Right renal pelvis (tissue), 4 donors: ENCODE results near the gene SFXN5. TPM values are rescaled to one million over a fixed set of nuclear protein-coding genes. Genes with fewer than 3 reads are reported as not detected.

ENCODE experiments used
- DNase-seq, 4 donors: peaks; one replicate each; pipeline ENCODE4 v3.0.0-alpha.2; 2013; ENCODE audit warnings: low read depth in 4 of 4, low spot score in 3 of 4, missing footprints in 1 of 4
- polyA plus RNA-seq, 4 donors: library from polyadenylated mRNA; unstranded; fragments of 120-200 nt; gene quantifications; one replicate each; pipeline ENCODE4 v1.2.1, GENCODE V29; 2013; ENCODE audit not compliant: insufficient read length in 4 of 4

Gene SFXN5
- polyA plus RNA-seq, 4 donors = 25.9 to 32.6 (median 26.9) TPM

DNA sequence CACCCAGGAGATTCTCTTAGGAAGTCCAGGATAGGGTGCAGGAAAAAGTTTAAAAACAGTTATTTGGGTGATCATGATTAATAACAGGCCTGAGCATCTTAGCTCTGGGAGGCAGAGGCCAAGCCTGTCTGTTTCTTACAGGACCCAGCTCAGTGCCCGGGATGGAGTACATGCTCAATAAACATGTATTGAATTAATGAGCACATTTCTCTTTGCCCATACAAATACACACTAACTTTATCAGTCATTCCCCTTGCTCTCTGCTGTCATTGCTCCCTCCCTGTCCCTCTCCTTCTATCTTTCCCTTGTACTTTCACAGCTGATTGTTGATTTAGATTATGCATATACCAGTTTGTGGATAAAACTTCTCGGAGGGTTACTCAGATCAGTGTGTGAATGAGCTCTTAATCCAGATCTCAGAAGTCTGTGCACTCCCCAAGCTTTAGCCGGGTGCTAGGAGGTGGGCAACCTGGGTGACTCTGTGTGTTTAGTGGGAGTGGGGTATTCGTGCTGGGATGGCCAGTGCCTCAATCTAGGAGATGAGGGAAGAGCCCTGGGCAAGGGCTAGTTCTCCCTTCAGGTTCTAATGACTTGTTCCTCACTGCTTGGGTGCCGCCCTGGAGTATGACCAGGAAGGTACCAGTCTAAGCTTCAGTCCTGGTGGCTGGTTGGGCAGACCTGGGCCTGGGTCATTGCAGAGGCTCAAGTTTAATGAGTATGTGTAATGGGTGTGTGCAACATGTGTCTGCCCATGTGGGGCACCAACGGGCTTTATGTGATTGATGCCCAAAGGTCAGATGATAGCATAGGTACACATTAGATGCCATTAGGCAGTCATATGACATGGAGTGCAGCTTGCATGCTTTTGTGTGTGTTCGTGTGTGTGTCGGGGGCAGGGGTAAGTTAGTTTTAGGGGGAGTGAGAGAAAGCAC, 143.6 kb downstream of the SFXN5 start:
- no peak for DNase-seq

DNA sequence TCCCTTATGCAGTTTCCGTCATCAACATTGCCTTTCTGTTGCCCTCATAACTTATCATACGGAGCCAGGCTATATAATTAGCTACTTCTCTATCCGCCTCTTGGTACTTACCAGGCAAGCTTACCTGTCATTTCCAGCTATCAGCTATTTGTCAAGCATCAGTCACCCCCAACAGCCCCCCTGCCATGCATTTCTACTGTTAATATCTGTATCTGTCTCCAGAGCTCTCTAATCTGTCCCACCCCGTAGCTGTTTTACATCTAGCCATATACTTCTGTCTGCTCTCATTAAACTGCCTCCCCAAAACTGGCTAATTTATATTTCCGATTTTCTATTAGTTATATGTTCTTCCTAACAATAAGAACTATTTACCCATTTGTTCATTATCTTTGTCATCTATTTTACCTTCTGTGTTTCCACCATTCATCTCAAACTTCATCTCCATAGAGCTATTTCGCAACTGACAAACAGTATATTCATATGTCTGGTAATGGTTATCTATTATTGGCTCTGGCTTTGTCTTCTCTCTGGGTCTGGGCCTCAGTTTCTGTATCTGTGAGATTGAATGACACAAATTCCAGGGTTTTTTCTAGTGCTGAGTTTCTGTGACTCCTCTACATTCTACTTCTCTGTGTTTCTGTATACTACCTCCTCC, 144.6 kb downstream of the SFXN5 start:
- DNase-seq = no peak

DNA sequence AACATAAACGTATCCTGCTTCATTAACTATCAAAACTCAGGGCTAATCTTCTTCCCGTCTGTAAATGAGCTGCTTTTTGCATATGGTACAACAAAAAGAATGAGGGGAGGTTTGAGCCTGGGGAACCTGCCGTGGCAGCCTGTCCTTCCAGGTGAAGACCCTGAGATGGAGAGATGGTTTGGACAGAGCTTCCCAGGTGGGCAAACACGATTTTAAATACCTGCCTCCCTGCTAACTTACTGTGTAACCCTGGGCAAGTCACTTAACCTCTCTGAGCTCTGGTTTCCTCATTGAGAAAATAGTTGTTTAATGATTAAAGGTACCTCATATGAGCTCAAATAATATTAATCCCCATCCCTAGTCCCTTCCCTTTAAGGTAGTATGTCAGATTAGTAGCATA, 145.1 kb downstream of the SFXN5 start:
- no peak for DNase-seq

DNA sequence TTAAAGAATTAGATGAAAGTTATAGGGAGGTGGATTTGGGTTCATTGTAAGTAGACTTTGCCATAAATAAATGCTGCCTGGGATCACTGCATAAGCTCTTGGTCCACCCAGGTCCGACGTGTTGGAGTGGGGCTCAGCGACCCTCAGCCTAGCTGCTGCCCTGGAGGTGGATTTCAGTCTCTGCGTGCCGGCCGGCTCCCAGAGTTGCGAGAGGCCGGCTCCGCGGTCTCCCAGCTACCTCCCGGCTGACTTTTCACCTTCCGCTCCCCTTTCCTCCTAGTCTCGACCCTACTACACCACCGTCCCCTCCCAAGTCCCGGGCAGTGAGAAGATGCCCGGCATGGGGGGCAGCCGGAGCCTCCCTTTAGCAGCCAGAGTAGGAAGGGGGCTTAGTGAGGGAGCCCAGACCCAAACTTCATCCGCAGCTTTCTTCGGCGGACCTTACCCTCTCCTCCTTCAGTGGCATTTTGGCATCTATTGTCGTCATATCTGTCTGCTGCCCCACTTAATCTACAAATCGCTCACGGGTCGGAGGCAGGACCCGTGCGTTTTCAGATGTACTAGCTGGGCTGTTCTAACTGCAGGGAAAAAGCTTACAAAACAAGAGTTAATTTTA, 146.1 kb downstream of the SFXN5 start:
- DNase-seq = no peak

DNA sequence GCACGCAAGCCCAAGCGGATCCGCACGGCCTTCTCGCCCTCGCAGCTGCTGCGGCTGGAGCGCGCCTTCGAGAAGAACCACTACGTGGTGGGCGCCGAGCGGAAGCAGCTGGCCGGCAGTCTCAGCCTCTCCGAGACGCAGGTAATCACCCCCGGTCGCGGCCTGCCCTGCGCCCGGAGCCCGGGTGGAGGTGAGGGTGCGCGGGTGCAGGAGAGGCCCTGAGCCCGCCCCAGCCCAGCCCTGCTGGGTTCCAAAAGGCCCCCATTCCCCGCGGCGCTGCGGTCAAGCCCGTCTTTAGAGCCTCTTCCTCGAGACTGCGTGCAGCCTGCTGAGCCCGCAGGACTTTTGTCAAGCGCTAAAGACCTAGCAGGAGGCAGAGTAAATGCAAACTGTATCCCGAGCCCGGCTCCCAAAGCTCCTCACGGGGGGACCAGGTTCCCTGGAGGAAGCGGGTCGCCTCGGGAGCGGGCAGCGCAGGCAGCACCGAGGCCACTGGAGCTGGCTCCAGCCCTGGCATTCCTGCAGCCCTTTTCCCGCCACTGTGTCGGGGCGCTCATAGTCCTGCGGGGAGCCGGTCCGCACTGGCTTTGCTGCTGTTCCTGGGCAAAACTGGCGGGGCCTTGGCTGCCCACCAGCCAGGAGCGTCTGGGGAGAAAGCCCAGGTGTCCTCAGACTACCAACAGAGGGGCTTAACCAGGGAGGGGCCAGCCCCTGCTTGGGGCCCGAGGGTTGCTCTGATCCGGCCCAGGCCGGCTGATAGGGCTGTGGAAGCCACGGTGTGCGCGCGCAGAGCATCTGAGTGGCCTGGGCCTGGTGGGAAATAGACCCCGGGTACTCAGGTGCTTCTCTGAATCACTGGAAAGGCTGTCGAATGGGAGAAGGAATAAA, 146.9 kb downstream of the SFXN5 start:
- DNase-seq = no peak

DNA sequence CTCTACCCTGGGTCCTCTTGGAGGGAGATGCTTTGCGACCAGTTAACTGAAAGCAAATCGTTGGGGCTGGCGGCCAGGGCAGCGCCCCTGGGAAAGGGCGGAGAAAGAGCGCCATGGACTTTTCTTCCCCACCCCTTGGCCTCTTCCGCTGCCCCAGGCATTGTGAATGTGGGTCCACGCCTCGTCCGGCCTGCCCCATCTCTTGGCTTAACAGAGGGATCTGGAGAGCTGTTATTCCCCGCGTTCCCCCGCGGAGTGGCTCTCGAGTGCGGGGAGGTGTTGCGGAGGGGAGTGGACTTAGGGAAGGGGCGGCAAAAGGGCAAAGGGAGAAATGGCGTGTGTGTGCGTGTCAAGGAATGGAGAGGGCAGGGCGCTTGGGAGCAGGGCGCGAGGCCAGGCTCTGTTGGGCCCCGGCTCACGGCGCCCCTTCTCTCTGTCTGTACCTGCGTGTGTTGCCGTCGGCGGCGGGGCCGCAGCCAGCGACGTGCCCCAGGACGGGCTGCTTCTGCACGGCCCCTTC, 147.6 kb downstream of the SFXN5 start:
- DNase-seq = no peak

DNA sequence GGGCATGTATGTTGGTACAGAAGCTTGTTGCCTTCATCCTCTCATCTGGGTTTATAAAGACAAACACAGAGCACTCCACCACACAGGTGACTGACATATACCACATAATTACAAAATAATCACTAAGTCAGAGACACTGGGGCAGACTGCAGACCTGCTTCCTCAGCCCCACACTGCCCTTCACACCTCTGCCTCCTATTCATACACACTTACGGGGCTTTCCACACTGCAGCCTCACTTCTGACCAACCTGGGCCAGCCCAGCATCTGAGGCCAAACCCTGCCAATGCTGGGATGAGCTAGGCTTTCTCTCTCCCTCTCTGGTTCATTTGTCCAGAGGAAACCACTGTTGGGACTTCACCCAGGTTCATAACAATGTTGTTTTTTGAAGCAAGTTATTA, 149.7 kb downstream of the SFXN5 start:
- no peak for DNase-seq

DNA sequence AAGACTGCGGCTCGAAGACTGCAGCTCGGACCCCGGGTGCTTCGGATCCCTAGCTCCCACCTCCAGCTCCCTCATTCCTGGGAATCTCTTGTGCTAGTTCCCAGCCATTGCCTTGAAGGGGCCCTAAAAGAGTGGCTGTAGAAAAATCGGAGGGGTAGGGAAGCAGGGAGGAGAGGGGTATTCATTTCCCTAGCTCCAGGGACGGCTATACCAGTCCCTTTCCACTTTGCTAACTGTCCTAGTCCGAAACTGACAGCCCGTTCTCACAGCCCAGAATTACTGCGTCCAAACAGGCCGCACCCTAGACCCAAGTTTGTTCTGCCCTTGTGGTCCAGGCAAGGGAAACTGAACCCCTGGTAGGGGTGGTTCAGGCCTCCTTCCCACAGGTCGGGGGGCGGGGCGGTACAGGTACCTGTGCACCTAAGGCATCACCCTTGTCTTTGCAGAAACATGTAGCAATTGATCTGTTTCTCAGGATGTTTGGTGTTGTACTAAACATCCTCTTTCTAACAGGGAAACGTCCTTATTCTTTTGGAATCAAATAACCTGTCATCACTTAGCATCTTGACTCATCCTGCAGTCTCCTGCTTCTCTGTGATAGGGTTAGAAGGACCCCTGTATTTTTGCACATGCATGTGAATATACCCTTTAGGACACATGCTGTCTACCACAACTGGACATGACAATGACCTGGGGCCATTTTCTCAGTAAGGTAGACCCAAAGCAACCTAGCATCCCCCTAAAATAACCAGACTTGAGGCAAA, 150.2 kb downstream of the SFXN5 start:
- no peak for DNase-seq

DNA sequence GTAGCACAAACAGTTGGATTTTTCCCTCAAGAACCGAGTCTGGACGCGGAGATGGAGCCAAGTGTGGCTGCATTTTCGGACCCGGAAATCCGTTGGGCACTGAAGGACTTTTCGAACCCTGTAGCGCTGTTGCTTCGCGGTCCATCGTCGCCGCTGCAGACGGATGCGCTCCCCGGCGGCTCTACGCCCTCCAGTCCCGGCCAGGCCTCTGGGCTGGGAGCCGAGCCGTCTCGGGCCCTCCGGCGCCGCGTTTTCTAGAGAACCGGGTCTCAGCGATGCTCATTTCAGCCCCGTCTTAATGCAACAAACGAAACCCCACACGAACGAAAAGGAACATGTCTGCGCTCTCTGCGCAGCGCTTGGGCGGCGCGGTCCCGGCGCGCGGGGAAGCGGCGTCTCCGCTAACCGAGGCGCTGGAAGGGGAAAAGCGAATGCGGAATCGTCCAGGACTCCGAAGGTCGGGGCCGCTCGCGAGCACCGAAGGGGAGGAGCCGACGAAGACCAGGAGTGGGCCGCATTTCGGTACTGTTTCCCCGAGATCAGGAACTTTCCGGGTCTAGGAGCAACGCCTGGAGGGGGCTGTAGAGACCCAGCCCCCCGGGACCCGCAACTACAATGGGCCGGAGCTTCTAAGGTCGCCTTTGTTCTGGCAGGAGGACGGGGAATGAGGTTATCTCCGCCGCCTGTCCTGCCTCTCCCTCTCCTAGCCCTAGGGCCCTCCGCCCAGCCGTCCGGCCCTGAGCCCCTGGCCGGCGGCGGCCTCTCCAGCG, 151.0 kb downstream of the SFXN5 start:
- no peak for DNase-seq

DNA sequence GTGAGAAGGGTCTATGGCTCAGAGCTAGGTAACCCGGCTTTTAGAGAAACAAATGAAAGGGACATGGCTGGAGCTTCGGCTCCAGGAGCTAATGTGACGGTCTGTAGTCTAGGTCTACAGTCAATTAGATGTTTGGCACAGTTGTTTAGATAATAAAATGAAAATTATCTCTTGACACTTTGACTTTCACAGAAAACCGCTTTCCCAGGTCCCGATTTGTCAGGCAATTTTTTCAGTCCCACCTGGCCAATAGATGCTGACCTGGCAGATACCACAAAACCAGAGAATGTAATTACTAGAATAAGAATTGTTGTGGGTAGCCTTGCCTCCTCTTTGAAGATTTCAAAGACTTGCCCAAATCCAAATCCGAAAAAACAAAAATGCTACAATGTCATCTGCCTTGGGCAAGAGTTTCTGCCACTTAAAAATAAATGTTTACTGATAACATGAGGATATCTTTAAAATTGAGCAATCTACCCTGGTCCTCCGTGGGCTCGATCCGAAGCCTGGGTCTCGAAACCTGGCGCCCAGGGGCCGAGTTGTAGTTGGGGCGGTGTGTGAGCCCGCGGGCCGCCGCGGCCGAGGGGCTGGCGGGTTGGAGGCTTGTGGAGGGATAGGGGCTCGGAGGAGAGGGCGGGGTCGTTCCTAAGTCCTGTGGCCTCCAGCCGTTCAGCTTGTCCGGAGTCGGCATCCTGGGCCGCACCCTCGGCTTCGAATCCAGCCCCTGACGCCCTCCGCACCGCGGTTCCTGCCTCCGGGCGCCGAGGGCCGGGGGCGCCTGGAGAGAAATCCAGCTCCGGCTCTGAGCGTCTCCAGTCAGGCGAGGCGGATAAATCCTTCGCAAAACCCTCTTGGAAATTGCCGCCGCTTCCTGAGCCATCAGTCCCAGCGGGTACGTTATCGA, 151.8 kb downstream of the SFXN5 start:
- DNase-seq = no peak

DNA sequence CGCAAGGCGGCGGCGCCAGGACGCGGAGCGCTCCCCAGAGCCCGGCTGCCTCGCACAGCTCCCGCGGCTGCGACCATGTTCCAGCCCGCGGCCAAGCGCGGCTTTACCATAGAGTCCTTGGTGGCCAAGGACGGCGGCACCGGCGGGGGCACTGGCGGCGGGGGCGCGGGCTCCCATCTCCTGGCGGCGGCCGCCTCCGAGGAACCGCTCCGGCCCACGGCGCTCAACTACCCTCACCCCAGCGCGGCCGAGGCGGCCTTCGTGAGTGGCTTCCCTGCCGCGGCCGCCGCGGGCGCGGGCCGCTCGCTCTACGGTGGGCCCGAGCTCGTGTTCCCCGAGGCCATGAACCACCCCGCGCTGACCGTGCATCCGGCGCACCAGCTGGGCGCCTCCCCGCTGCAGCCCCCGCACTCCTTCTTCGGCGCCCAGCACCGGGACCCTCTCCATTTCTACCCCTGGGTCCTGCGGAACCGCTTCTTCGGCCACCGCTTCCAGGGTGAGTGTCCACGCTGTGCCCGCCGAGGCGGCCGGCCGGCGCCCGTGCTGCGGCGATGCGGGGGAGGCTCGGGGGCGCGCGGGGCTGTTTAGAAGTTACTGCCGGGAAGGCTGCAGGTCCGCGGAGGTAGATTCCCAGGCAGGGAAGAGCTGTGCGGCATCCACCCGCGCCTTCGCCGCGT, 153.5 kb downstream of the SFXN5 start:
- DNase-seq = no peak

DNA sequence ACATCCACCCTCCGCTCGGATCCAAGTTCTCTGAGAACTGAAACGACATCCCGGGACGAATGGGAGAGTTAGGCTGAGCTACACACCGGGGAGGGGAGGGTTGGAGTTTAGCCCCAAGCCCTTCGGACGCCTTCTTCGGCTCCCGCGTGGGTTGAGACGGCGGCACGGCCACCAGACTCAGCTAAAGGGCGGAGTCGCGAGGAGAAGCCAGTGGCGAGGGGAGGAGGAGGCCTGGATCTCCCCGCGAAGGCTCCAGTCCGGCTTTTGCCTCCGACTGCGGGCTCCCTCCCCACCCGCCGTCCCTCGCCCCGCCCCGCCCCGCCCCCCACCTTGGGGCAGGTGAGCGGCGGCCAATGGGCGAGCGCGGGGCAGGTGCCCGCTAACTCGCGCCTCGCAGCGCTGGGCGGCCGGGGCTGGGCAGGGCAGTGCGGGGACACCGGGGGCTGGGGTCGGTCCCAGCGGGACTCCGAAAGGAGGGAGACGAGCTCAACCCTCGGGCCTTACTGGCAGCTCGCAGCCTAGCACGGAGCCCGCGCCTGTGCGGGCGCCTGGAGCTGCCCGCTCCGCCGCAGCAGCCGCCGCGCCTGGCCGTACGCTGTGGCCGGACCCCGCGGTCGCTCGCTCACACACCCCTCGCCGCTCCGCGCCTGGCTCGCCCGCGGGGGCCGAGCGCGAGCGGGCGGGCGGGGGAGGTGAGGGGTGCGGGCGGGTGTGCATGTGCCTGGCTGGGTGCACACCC, 154.2 kb downstream of the SFXN5 start, which contains the start of gene EMX1:
TSS of gene EMX1 (plus strand) at position 382 of the 739 bp plus-strand sequence. CDS start at position 716, 334 bp downstream.
- no peak for DNase-seq

DNA sequence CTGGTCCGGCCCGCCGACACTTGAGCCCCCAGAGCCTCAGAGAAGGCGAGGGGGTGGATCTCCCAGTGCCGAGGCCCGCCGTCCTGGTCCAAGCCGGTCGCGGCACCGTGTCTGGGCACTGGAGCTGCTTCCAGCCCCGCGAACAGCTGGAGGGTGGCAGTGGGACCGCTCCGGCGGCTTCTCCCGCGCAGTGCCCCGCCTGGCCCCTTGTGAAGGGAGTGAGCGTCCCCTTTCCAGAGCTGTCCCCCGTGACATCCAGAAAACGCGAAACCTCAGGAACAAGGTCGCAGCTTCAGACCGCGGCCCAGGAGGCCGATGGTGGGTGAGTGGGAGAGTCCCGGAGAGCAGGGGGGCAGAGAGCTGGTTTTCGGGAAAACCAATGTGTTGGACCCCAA, 154.8 kb downstream of the SFXN5 start:
- DNase-seq = no peak

DNA sequence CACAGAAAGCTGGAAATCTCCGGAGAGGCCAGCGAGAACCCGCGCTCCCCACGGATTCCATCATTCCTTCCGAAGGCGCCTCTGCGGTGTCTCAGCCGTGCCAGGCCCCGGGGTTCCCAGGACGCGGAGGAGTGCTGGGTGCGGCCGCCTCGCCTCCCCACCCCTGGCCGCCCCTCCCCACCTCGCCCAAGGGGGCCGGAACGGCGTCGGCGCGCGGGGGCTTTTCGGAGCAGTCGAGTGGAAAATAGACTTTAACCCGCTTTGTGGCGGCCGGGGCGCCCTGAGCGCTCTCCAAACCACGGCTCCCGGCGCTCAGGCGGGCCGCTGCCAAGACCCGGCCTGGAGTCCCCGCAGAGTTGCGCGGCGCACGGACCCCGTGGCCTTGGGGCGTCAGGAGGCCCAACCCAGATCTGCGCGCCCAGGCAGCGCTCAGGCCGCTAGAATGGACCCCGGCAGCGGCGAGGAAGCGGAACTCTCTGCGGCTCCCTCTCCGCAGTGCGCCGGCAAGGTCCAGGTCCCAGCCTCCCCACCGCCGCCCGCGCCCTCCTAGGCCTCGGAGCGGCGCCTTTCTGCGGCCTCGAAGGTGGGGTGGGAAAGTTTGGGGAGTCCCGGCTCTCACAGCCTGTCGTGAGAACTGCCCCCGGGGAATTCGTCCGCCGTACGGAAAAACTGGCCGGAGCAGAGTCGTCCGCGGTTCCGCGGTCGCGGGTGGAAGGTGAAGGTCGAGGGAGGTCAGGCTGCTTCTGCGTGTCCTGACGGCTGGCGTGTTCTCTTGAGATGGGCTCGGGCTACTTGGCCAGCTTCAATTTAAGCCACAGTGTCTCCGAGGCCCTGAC, 155.4 kb downstream of the SFXN5 start:
- no peak for DNase-seq

DNA sequence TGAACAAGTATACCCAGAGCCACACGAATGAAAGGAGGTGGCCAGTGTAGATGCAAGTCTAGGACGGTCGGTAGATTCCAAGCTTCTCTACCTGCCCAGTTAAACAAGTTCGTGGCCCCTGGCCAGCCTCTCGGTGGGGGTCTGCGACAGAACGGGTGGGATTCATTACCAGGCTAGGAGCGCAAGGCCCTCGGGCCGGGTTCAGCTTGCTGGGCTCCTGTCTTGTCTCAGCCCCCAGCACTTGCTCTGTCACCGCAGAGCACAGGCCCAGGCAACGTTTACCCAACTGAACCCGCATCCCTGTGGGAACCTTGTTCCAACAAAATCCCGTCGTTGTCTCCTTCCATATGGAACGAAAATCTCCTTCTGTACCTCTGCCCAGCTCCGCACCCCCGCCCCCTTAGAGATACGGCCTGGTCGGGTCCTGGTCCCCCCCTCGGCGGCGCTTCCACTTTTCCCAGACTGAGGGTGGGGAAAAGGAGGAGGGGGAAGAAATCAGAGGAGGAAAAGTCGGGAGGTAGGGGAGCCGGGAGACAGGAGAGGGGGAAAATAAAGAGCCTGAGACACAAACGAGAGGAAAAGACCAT, 156.1 kb downstream of the SFXN5 start:
- no peak for DNase-seq
